ENCODE measurements around the gene AK8. TPM values are rescaled to one million over a fixed set of nuclear protein-coding genes. Genes with fewer than 3 reads are reported as not detected.
A peak's percentile ranks its signal among the peaks of the same experiment; 100 is the strongest.

AK8 gene
- total and polyA plus RNA-seq, 2 experiments from 2014 or later = 0.14 to 0.78 TPM

- Histone ChIP-seq H2AFZ (0 out of 2 replicates have a peak overlapping the region, but pooled peaks have one; percentile 38), H3K9me2 (ENCODE audit: insufficient read depth) (no peaks in the 10 kb centered on the region), H3K4me3 (no peak overlapping the region), H3K27me3 (ENCODE audit: insufficient read depth) (0 out of 2 replicates have a peak, but pooled peaks cover under 1% of the 10 kb centered on the region), H3K79me2 (replicated peaks; ENCODE audit: insufficient read depth) (no peaks in the 10 kb centered on the region), H3K36me3 (ENCODE audit: insufficient read depth) (no peaks in the 10 kb centered on the region), H3F3A (replicated peaks; ENCODE audit: low read depth) (no peaks in the 10 kb centered on the region), H3K4me2 (no peak overlapping the region), H4K20me1 (replicated peaks; ENCODE audit: insufficient read depth) (no peaks in the 10 kb centered on the region), H3K27ac (ENCODE audit: low read depth) (no peak overlapping the region), H3K4me1 (ENCODE audit: insufficient read depth) (peaks cover 19% of the 10 kb centered on the region)
- ATAC-seq (no peak), DNase-seq (ENCODE audit: low spot score) (no peak)
- H3K4me3 Mint-ChIP-seq = no peak overlapping the region
- H3K36me3 Mint-ChIP-seq (ENCODE audit: low read depth) = no peaks in the 10 kb centered on the region
- H3K27me3 Mint-ChIP-seq (ENCODE audit: insufficient read depth, low read depth, poor library complexity) = peaks cover 34% of the 10 kb centered on the region
- no peak overlapping the region for H3K27ac Mint-ChIP-seq
- TF ChIP-seq, protein P1, sequence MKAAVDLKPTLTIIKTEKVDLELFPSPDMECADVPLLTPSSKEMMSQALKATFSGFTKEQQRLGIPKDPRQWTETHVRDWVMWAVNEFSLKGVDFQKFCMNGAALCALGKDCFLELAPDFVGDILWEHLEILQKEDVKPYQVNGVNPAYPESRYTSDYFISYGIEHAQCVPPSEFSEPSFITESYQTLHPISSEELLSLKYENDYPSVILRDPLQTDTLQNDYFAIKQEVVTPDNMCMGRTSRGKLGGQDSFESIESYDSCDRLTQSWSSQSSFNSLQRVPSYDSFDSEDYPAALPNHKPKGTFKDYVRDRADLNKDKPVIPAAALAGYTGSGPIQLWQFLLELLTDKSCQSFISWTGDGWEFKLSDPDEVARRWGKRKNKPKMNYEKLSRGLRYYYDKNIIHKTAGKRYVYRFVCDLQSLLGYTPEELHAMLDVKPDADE (IDR thresholded peaks at IDR 0.05) = no peak
- TF ChIP-seq POLR2AphosphoS5 (IDR thresholded peaks at IDR 0.05; ENCODE audit: low read depth) (no peak), ZNF114 (CRISPR knock-in tag; IDR thresholded peaks at IDR 0.05) (no peak)
- TF ChIP-seq, protein P2, sequence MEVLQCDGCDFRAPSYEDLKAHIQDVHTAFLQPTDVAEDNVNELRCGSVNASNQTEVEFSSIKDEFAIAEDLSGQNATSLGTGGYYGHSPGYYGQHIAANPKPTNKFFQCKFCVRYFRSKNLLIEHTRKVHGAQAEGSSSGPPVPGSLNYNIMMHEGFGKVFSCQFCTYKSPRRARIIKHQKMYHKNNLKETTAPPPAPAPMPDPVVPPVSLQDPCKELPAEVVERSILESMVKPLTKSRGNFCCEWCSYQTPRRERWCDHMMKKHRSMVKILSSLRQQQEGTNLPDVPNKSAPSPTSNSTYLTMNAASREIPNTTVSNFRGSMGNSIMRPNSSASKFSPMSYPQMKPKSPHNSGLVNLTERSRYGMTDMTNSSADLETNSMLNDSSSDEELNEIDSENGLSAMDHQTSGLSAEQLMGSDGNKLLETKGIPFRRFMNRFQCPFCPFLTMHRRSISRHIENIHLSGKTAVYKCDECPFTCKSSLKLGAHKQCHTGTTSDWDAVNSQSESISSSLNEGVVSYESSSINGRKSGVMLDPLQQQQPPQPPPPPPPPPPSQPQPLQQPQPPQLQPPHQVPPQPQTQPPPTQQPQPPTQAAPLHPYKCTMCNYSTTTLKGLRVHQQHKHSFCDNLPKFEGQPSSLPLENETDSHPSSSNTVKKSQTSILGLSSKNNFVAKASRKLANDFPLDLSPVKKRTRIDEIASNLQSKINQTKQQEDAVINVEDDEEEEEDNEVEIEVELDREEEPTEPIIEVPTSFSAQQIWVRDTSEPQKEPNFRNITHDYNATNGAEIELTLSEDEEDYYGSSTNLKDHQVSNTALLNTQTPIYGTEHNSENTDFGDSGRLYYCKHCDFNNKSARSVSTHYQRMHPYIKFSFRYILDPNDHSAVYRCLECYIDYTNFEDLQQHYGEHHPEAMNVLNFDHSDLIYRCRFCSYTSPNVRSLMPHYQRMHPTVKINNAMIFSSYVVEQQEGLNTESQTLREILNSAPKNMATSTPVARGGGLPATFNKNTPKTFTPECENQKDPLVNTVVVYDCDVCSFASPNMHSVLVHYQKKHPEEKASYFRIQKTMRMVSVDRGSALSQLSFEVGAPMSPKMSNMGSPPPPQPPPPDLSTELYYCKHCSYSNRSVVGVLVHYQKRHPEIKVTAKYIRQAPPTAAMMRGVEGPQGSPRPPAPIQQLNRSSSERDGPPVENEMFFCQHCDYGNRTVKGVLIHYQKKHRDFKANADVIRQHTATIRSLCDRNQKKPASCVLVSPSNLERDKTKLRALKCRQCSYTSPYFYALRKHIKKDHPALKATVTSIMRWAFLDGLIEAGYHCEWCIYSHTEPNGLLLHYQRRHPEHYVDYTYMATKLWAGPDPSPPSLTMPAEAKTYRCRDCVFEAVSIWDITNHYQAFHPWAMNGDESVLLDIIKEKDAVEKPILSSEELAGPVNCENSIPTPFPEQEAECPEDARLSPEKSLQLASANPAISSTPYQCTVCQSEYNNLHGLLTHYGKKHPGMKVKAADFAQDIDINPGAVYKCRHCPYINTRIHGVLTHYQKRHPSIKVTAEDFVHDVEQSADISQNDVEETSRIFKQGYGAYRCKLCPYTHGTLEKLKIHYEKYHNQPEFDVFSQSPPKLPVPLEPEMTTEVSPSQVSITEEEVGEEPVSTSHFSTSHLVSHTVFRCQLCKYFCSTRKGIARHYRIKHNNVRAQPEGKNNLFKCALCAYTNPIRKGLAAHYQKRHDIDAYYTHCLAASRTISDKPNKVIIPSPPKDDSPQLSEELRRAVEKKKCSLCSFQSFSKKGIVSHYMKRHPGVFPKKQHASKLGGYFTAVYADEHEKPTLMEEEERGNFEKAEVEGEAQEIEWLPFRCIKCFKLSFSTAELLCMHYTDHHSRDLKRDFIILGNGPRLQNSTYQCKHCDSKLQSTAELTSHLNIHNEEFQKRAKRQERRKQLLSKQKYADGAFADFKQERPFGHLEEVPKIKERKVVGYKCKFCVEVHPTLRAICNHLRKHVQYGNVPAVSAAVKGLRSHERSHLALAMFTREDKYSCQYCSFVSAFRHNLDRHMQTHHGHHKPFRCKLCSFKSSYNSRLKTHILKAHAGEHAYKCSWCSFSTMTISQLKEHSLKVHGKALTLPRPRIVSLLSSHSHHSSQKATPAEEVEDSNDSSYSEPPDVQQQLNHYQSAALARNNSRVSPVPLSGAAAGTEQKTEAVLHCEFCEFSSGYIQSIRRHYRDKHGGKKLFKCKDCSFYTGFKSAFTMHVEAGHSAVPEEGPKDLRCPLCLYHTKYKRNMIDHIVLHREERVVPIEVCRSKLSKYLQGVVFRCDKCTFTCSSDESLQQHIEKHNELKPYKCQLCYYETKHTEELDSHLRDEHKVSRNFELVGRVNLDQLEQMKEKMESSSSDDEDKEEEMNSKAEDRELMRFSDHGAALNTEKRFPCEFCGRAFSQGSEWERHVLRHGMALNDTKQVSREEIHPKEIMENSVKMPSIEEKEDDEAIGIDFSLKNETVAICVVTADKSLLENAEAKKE (CRISPR knock-in tag; IDR thresholded peaks at IDR 0.05) = no peak
- H3K4me1 Mint-ChIP-seq = peaks cover 21% of the 10 kb centered on the region
- H3K9me3 Mint-ChIP-seq = no peaks in the 10 kb centered on the region; the same call in 2 of the 3 replicates
Observed at GRCh38 chr9:132801659-132802058, 76.4 kb downstream of the AK8 start.

All from GM23338 (cell line).